GM12891 (cell line): Measurements from ENCODE around the gene C19orf44.
"Not testable (repeated sequence)": the region's sequence is repeated elsewhere in the genome, so short reads cannot be mapped to it uniquely, and the experiment has no call there.

ENCODE experiments used
- DNase-seq: peaks from one replicate; pipeline ENCODE4 v3.0.0; 2011; ENCODE audit warnings: low spot score; ENCODE audit not compliant: insufficient read length
- FAIRE-seq: peaks from 2 replicates; lab custom pipeline; 2011; peaks lifted over from hg19 to GRCh38; lab: Jason Lieb, UNC
- PAX5 ChIP-seq: IDR thresholded peaks from 2 replicates; pipeline ENCODE4 v1.6.1; 2011; ENCODE audit warnings: low read length, moderate library complexity, mild to moderate bottlenecking; ENCODE audit not compliant: insufficient read depth, severe bottlenecking
- POLR2A ChIP-seq: IDR thresholded peaks from 2 replicates; pipeline ENCODE4 v1.6.1; 2011; ENCODE audit warnings: low read depth, low read length, control low read depth
- POLR2AphosphoS5 ChIP-seq: IDR thresholded peaks from 2 replicates; pipeline ENCODE4 v1.6.1; 2011; ENCODE audit warnings: low read depth, low read length, control low read depth
- POU2F2 ChIP-seq: IDR thresholded peaks from 2 replicates; pipeline ENCODE4 v1.6.1; 2011; ENCODE audit warnings: low read depth, mild to moderate bottlenecking, control low read depth, low read length, moderate library complexity
- SPI1 ChIP-seq: IDR thresholded peaks from 2 replicates; pipeline ENCODE4 v1.6.1; 2011; ENCODE audit warnings: low read depth, low read length, control low read depth
- TAF1 ChIP-seq: IDR thresholded peaks from 2 replicates; pipeline ENCODE4 v1.6.1; 2011; ENCODE audit warnings: low read depth, low read length, control low read depth

Gene C19orf44

DNA sequence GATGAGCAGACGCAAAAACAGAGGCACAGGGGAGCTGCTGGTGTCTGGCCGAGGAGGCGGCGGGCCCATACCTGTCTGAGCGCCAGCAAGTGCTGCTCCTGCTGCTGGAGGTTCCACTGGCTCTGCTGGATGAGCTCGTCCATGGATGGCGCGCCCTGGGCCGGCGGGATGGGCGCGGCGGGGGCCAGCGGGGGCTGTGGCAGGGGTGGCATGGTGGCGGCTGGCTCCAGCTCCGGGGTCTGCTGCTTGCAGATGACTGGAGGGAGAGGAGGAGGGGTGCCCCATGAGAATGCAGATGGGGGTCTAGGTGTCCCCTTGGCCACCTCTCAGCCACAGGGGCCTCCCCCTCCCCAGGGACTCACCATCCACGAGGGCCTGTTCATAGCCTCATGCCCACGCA, 39.2 kb downstream of the C19orf44 start:
- DNase-seq = no peak
- no peak for FAIRE-seq
- TF ChIP-seq SPI1 (no peak), PAX5 (no peak), POU2F2 (no peak), POLR2AphosphoS5 (no peak), TAF1 (no peak), POLR2A (no peak)

GRCh38 chr19:16536130-16536529, 39.9 kb downstream of the C19orf44 start:
- FAIRE-seq (no peak), DNase-seq (no peak)
- TF ChIP-seq PAX5 (no peak), SPI1 (no peak), POLR2A (no peak), POLR2AphosphoS5 (no peak), POU2F2 (no peak), TAF1 (no peak)

- TF ChIP-seq TAF1 = no peak
- no peak for TF ChIP-seq PAX5
- no peak for TF ChIP-seq POU2F2
- TF ChIP-seq POLR2AphosphoS5 = no peak
- no peak for TF ChIP-seq POLR2A
- TF ChIP-seq SPI1 = no peak
- FAIRE-seq = no peak
- no peak for DNase-seq
Measured at GRCh38 chr19:16537111-16537510, 40.9 kb downstream of the C19orf44 start.

GRCh38 chr19:16540948-16541347, 44.8 kb downstream of the C19orf44 start:
- TF ChIP-seq PAX5 (no peak), SPI1 (no peak), POLR2AphosphoS5 (no peak), POU2F2 (no peak), TAF1 (no peak), POLR2A (no peak)
- DNase-seq (no peak), FAIRE-seq (no peak)

GRCh38 chr19:16541526-16542044, 45.4 kb downstream of the C19orf44 start:
- FAIRE-seq = no peak
- DNase-seq = no peak
- TF ChIP-seq PAX5 (no peak), POLR2A (no peak), TAF1 (no peak), POLR2AphosphoS5 (no peak), SPI1 (no peak), POU2F2 (no peak)

- DNase-seq (peak; percentile 92), FAIRE-seq (peak; percentile 94)
- no peak for TF ChIP-seq PAX5
- peak; percentile 77 for TF ChIP-seq POLR2AphosphoS5
- TF ChIP-seq SPI1 = peak; percentile 36
- peak; percentile 60; the same call in 1 of the 2 replicates for TF ChIP-seq TAF1
- TF ChIP-seq POU2F2 = 0 out of 2 replicates have a peak, but pooled peaks have one; percentile 45
- TF ChIP-seq POLR2A = peak; percentile 81
Measured at GRCh38 chr19:16542045-16542909, 46.1 kb downstream of the C19orf44 start, which contains the start of gene CHERP. CHERP (minus strand) TSS chr19:16542437; CDS start chr19:16542378, 59 bp downstream.

DNA sequence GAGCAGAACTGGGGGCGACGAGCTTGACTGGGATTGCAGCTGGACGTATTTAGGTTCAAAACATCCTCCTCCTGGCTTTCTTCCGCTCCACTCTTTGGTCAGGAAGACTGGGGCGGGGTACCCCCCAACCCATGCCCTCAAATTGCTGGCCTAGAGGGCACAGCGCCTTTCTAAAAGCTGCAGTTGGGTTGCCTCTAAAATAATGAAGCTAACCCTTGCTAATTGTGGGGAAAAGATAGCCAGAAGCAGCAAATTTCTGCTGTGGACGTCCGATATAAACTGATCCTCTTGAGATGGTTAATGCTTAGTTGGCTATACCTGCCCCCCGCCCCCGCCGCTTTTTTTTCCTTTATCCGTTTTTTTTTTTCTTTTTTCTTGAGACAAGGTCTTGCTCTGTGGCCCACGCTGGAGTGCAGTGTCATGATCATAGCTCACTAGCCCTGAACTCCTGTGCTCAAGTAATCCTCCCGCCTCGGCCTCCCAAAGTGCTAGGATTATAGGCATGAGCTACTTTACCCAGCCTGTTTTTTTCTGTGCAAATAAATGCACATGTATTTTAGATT, 46.8 kb downstream of the C19orf44 start:
- FAIRE-seq (no peak), DNase-seq (no peak)
- TF ChIP-seq POLR2AphosphoS5 (no peak), SPI1 (no peak), TAF1 (no peak), PAX5 (no peak), POU2F2 (no peak), POLR2A (no peak)

- FAIRE-seq, DNase-seq: not testable (repeated sequence)
Measured at GRCh38 chr19:16543734-16544133, 47.5 kb downstream of the C19orf44 start.

DNA sequence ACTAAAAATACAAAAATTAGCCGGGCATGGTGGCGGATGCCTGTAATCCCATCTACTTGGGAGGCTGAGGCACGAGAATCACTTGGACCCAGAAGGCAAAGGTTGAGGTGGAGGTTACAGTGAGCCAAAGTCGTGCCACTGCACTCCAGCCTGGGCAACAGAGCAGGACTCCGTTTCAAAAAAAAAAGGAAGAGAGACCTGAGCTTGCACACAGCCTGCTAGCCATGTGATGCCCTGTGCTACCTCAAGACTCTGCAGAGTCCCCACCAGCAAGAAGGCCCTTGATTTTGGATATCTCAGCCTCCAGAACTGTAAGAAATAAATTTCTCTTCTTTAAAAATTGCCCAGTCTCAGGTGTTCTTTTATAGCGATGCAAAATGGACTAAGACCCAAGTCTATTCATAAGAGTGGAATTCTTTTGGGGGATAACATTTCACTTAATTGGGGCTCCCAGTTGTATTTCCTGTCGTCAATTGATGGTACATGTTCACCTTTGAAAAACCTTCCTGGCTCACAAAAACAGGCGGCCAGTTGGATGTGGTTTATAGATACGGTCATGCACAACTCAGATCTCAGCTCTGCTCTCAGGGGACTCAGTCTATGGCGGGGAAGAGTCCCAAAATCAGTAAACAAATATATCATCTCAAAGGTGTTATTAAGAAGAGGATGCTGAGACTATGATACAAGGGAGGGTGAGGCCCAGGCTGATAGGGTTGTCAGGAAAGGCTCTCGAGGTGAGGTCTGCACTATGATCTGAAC, 48.5 kb downstream of the C19orf44 start:
- TF ChIP-seq SPI1 = peak; percentile 51
- TF ChIP-seq POLR2A = no peak
- DNase-seq (no peak), FAIRE-seq (no peak)

- no peak for TF ChIP-seq SPI1
- no peak for TF ChIP-seq PAX5
- TF ChIP-seq TAF1 = no peak
- TF ChIP-seq POLR2A = no peak
- no peak for TF ChIP-seq POLR2AphosphoS5
- TF ChIP-seq POU2F2 = no peak
- no peak for FAIRE-seq
- no peak for DNase-seq
Measured at GRCh38 chr19:16548956-16549355, 52.8 kb downstream of the C19orf44 start.

- FAIRE-seq, DNase-seq: not testable (repeated sequence)
Measured at GRCh38 chr19:16551902-16552301, 55.7 kb downstream of the C19orf44 start.
